B cell (primary cell): ENCODE measurements around the gene TFG.

Experiments
- EZH2 ChIP-seq: IDR thresholded peaks from 2 replicates; pipeline ENCODE4 v1.6.1; 2012; ENCODE audit warnings: borderline replicate concordance, low read depth, mild to moderate bottlenecking, moderate library complexity, low read length; ENCODE audit not compliant: insufficient read depth, poor library complexity, severe bottlenecking
- TF ChIP-seq, protein P1 (sequence below): fragments of 200-600 bp; IDR thresholded peaks from one replicate; pipeline ENCODE4 v1.8.0; 2022; ENCODE audit warnings: antibody characterized with exemption, mild to moderate bottlenecking

DNA sequence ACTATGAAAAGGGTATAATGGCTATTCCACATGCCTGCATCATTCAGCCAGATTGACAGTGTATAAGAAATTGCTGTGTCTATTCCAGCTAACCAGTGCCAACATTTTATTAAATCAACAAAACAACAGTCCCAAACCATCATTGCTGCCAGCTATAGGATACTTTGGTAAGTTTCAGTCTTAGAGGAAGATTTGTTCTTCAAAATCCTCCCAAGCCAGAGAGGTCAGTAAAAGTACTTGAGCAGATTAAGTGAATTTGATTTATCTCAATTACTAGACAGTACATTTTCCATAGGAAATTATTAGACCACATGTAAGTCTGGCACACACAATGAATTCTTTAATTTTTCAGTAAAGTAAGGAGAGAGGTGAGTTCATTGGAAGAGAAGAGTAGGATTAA, 50.7 kb downstream of the TFG start:
- TF ChIP-seq, protein P1, sequence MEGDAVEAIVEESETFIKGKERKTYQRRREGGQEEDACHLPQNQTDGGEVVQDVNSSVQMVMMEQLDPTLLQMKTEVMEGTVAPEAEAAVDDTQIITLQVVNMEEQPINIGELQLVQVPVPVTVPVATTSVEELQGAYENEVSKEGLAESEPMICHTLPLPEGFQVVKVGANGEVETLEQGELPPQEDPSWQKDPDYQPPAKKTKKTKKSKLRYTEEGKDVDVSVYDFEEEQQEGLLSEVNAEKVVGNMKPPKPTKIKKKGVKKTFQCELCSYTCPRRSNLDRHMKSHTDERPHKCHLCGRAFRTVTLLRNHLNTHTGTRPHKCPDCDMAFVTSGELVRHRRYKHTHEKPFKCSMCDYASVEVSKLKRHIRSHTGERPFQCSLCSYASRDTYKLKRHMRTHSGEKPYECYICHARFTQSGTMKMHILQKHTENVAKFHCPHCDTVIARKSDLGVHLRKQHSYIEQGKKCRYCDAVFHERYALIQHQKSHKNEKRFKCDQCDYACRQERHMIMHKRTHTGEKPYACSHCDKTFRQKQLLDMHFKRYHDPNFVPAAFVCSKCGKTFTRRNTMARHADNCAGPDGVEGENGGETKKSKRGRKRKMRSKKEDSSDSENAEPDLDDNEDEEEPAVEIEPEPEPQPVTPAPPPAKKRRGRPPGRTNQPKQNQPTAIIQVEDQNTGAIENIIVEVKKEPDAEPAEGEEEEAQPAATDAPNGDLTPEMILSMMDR = no peak
- no peak for TF ChIP-seq EZH2
